BE2C (cell line): ENCODE results near the gene ELMOD3.

Experiments
- DNase-seq: peaks from one replicate; pipeline ENCODE4 v3.0.0-alpha.2; 2020
- H3K27me3 ChIP-seq: fragments of 250-450 bp; sonication (Bioruptor Pico); 2 replicates; pipeline ENCODE4 v1.5.1; 2020; ENCODE audit warnings: mild to moderate bottlenecking
- H3K36me3 ChIP-seq: fragments of 250-450 bp; sonication (Bioruptor Pico); 2 replicates; pipeline ENCODE4 v1.5.1; 2020; ENCODE audit warnings: mild to moderate bottlenecking
- H3K4me1 ChIP-seq: fragments of 250-450 bp; sonication (Bioruptor Pico); 2 replicates; pipeline ENCODE4 v1.5.1; 2020
- H3K4me3 ChIP-seq: 2 replicates; pipeline ENCODE4 v1.5.1; 2011; ENCODE audit warnings: low read depth, low read length
- H3K9me3 ChIP-seq: fragments of 250-450 bp; sonication (Bioruptor Pico); 2 replicates; pipeline ENCODE4 v1.5.1; 2020
- CTCF ChIP-seq: IDR thresholded peaks from 2 replicates; pipeline ENCODE4 v1.5.1; 2012; ENCODE audit warnings: mild to moderate bottlenecking, low read depth, low read length

ELMOD3 gene

GRCh38 chr2:85431570-85432205 is 77.1 kb downstream of the ELMOD3 start:
- Histone ChIP-seq H3K4me1 (peaks cover 45% of the 10 kb centered on the region), H3K27me3 (no peaks in the 10 kb centered on the region), H3K9me3 (no peaks in the 10 kb centered on the region), H3K4me3 (peak overlapping the region; percentile 21), H3K36me3 (no peaks in the 10 kb centered on the region)
- no peak for TF ChIP-seq CTCF
- DNase-seq = no peak

- H3K27me3 ChIP-seq = no peaks in the 10 kb centered on the region
- no peak for TF ChIP-seq CTCF
- peak; percentile 82 for DNase-seq
- H3K36me3 ChIP-seq = no peaks in the 10 kb centered on the region
- no peaks in the 10 kb centered on the region for H3K9me3 ChIP-seq
- peaks cover 56% of the 10 kb centered on the region for H3K4me1 ChIP-seq
- H3K4me3 ChIP-seq = no peak overlapping the region
These were observed 79.0 kb downstream of the ELMOD3 start for GRCh38 chr2:85433511-85434089.

- no peaks in the 10 kb centered on the region for H3K36me3 ChIP-seq
- no peaks in the 10 kb centered on the region for H3K27me3 ChIP-seq
These were observed 80.1 kb downstream of the ELMOD3 start for GRCh38 chr2:85434696-85435095.

DNA sequence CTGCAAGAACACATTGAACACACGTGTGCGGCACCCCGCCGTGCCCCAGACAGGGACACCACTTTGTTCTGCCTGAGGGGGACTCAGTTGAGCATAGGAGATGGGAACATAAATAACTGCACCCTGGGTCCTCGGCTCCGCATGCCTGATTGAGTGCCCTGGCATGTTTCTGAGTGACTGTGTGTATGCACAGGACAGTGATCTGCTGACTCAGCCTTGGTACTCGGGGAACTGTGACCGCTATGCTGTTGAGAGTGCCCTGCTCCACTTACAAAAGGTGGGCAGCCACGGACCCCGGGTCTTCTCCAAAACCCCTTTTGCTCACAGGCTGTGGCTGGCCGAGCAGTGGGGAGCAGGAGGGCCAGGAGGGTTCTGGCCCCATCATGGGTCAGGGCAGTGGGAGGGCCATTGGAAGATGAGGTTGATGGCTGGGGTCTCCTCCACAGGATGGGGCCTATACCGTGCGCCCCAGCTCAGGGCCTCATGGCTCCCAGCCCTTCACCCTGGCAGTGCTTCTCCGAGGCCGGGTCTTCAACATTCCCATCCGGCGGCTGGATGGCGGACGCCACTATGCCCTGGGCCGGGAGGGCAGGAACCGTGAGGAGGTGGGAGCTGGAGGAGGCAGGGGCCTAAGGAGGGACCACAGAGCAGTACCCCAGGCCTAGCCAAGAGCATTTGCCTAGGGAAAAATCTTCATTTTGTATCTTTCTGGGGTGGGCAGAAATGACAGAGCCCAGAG is 80.8 kb downstream of the ELMOD3 start:
- Histone ChIP-seq H3K27me3 (no peaks in the 10 kb centered on the region), H3K4me1 (peaks cover 55% of the 10 kb centered on the region), H3K36me3 (no peaks in the 10 kb centered on the region), H3K4me3 (no peak overlapping the region), H3K9me3 (no peaks in the 10 kb centered on the region)
- TF ChIP-seq CTCF = no peak
- no peak for DNase-seq

More at GRCh38 chr2:85434696-85435095, 80.1 kb downstream of the ELMOD3 start:
- Histone ChIP-seq H3K4me1 (peaks cover 61% of the 10 kb centered on the region), H3K4me3 (no peak overlapping the region), H3K9me3 (no peaks in the 10 kb centered on the region)
- no peak for DNase-seq
- TF ChIP-seq CTCF = no peak

DNA sequence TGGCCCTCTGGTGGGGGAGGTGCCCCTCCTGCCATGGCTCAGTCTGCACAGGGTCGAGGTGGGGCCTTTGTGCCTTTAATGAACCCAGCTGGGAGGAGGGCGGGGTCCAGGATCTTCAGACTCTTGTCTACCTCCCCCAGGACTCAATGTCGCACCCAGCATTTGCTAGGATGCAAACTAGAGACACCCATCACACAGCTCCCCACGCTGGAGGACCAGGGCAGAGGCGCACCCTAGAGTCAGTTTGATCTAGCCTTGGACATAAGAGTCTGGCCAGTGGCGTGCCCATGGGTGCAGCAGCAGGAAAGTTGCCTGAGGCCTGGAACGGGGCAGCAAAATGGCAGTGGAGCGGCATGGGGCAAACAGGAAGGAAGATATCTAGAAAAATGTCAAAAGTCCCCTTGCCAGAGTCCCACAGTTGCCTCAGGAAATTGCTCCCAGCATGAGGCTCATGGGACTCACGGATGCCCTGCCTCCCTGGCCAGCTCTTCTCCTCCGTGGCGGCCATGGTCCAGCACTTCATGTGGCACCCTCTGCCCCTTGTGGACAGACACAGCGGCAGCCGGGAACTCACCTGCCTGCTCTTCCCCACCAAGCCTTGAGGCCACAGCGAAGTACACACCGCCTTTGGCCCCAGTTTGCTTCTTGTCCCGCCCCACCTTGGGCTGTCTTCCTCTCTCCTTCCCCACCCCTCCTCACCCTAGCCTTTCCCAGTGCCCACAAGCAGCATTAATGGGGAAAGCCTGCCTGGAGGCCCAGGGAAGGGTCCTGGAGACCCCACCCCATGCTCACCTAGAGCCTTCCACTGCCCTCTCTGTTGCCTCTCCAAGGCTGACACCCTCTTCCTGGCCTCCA is 81.6 kb downstream of the ELMOD3 start:
- TF ChIP-seq CTCF = no peak
- Histone ChIP-seq H3K9me3 (no peaks in the 10 kb centered on the region), H3K4me1 (peaks cover 53% of the 10 kb centered on the region), H3K27me3 (no peaks in the 10 kb centered on the region), H3K4me3 (no peak overlapping the region), H3K36me3 (no peaks in the 10 kb centered on the region)
- no peak for DNase-seq
